ENCODE results near the gene PXDC1.
A peak's percentile ranks its signal among the peaks of the same experiment; 100 is the strongest.

Gene PXDC1

DNA sequence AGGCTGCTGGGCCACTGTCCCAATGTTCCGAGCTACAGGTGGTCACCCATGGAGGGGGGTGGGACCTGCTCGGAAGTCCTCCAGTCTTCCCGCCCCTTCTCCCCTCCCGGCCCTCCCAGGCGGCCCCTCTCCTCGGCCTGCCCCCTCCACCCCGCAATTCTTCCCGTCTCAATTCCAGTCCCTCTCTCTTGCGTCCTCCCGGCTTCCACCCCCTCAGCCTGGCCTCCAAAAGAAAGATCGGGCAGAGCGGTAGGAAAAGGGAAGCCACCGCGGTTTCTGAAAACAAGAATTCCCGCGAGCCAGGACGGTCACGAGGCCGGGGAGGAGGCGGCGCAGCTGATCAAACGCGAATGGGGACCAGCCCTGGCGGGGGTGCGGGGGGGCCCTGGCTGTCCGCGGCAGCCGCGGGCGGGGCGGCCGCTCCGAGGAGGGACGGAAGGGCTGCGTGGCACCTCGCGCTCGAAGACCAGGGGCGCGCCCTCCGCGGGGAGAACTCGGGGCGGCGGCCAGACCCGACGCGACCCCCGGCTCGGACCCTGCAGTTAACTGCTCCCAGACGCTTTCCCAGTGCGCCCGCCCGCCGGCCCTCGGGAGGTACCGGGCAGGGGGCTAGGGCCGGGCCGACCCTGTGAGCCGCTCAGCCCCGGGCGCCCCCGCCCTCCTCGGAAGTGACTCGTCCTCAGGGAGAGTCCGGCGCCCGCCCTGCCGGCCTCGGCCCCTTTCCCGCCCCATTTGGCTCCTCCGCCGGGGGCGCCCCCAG is 1.0 kb downstream of the PXDC1 start:
- ATAC-seq (replicated peaks) (peak; percentile 2 to 12), DNase-seq (no peak)
- H3K4me3 Mint-ChIP-seq: peak overlapping the region; percentile 85 to 87
- peaks cover 46 to 56% of the 10 kb centered on the region in 2 donors for H3K4me1 Mint-ChIP-seq
- H3K27ac Mint-ChIP-seq: peak overlapping the region; percentile 96
- H3K27me3 Mint-ChIP-seq: peaks cover 0 to 8% of the 10 kb centered on the region in 2 donors
- H3K9me3 Mint-ChIP-seq: no peaks in the 10 kb centered on the region
- peaks cover 9 to 29% of the 10 kb centered on the region in 2 donors for H3K36me3 Mint-ChIP-seq

DNA sequence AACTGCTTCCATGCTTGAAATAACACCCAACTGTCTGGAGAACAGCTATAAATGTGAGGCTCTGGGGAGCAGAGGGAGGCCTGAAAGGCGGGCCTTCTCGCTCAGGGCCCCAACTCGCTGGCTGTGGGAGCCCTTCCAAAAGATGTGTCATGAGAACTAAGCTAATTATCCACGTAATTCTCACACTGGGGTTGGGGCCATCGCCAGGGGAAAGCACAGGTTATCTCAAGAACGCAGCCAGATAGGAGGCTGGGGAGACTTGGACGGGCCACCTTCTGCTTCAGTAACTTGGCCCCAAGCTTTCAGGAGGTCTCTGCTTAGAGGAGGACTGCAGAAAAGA is 1.6 kb downstream of the PXDC1 start:
- H3K27me3 Mint-ChIP-seq: peaks cover 0 to 8% of the 10 kb centered on the region in 2 donors

GRCh38 chr6:3749067-3749841 is 2.3 kb downstream of the PXDC1 start:
- DNase-seq: no peak
- H3K4me1 Mint-ChIP-seq: peaks cover 48 to 62% of the 10 kb centered on the region in 2 donors

More for the DNA sequence above, 1.6 kb downstream of the PXDC1 start:
- peak overlapping the region; percentile 85 to 87 for H3K4me3 Mint-ChIP-seq
- no peaks in the 10 kb centered on the region for H3K9me3 Mint-ChIP-seq
- ATAC-seq (replicated peaks) (no peak), DNase-seq (no peak)
- peaks cover 48 to 59% of the 10 kb centered on the region in 2 donors for H3K4me1 Mint-ChIP-seq
- peaks cover 10 to 30% of the 10 kb centered on the region in 2 donors for H3K36me3 Mint-ChIP-seq
- H3K27ac Mint-ChIP-seq: peak overlapping the region; percentile 96

GRCh38 chr6:3748208-3749066 is 3.1 kb downstream of the PXDC1 start:
- ATAC-seq (replicated peaks) (no peak), DNase-seq (no peak)
- Mint-ChIP-seq H3K27me3 (peaks cover 0 to 3% of the 10 kb centered on the region in 2 donors), H3K27ac (peak overlapping the region; percentile 43), H3K36me3 (peaks cover 14 to 34% of the 10 kb centered on the region in 2 donors), H3K4me3 (peak overlapping the region; percentile 85 to 87), H3K9me3 (no peaks in the 10 kb centered on the region), H3K4me1 (peaks cover 56 to 70% of the 10 kb centered on the region in 2 donors)

More at GRCh38 chr6:3749067-3749841, 2.3 kb downstream of the PXDC1 start:
- no peak for ATAC-seq (replicated peaks)
- H3K27me3 Mint-ChIP-seq: peaks cover 0 to 8% of the 10 kb centered on the region in 2 donors
- H3K9me3 Mint-ChIP-seq: no peaks in the 10 kb centered on the region
- H3K4me3 Mint-ChIP-seq: peak overlapping the region; percentile 85 to 87
- peaks cover 10 to 31% of the 10 kb centered on the region in 2 donors for H3K36me3 Mint-ChIP-seq
- H3K27ac Mint-ChIP-seq: peak overlapping the region; percentile 96

- H3K4me1 Mint-ChIP-seq: peaks cover 57 to 76% of the 10 kb centered on the region in 2 donors
- peak overlapping the region; percentile 68 to 74 for H3K4me3 Mint-ChIP-seq
- DNase-seq (no peak), ATAC-seq (replicated peaks) (no peak)
- peaks cover 14 to 38% of the 10 kb centered on the region in 2 donors for H3K36me3 Mint-ChIP-seq
- no peaks in the 10 kb centered on the region for H3K9me3 Mint-ChIP-seq
- peak overlapping the region; percentile 91 for H3K27ac Mint-ChIP-seq
- no peaks in the 10 kb centered on the region for H3K27me3 Mint-ChIP-seq
Measured at GRCh38 chr6:3747100-3747737, 4.3 kb downstream of the PXDC1 start.

GRCh38 chr6:3746696-3747095 is 4.8 kb downstream of the PXDC1 start:
- H3K4me1 Mint-ChIP-seq: peaks cover 57 to 79% of the 10 kb centered on the region in 2 donors
- H3K4me3 Mint-ChIP-seq: peak overlapping the region; percentile 68 to 74
- peak overlapping the region; percentile 91 for H3K27ac Mint-ChIP-seq
- H3K27me3 Mint-ChIP-seq: no peaks in the 10 kb centered on the region
- H3K36me3 Mint-ChIP-seq: peaks cover 15 to 42% of the 10 kb centered on the region in 2 donors
- ATAC-seq (replicated peaks): no peak
- no peaks in the 10 kb centered on the region for H3K9me3 Mint-ChIP-seq
- DNase-seq: no peak

DNA sequence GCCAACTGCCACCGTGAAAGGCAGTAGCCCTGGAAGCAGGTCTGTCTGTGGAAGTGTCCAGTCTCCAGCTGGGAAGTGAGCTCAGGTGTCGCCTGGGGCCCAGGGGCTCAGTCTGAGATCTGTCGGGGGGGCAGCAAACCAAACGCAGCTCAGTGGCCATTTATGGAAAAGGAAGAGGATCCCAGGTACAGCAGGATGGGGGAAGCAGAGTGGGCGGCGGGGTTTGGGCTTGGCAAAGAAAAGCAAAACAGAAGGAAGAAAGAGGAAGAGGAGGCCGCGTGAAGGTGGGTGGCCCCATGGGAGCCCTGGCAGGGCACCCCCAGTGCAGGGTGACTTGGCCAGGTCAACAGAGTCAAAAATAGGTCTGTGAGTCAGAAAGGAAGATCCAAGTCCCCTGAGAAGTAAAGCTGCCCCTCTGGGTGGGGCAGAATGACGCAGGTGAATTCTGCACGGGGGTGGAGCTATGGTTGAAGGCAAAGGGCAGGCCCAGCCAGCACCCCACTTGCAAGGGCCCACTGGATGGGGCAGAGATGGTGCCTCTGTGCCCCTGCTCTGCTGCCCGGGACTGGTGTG is 5.3 kb downstream of the PXDC1 start:
- Mint-ChIP-seq H3K27me3 (no peaks in the 10 kb centered on the region), H3K4me1 (peaks cover 57 to 79% of the 10 kb centered on the region in 2 donors)
- ATAC-seq (replicated peaks): peak; percentile 84 to 86

DNA sequence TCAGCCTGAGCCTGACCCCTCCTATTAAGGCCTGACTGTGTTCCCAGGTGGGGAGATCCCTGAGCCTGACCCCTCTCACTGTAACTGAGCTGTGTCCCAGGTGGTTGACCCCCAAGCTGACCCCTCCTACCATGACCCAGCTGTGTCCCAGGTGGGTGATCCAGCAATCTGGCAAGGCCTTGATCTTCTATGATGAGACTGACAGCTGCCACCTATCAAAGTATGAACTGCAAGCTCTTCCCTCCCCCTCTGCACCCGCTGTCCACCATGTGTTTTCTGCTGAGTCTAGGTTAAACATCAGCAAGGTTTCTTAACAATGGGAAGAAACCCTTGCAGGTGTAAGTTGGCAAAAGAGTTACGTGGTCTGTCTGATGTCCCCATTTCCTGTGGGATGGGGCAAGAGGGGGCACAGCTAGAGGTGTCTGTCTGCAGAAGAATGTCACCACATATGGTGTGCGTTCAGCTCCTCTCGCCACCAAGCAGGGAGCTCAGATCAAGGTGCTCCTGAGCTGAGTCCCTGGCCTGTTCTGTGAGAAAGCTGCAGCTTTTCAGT is 5.9 kb downstream of the PXDC1 start:
- H3K27me3 Mint-ChIP-seq: no peaks in the 10 kb centered on the region
- no peaks in the 10 kb centered on the region for H3K9me3 Mint-ChIP-seq
- peaks cover 22 to 51% of the 10 kb centered on the region in 2 donors for H3K36me3 Mint-ChIP-seq
- peak in 1 of 2 donors; percentile 7 for ATAC-seq (replicated peaks)
- peaks cover 57 to 79% of the 10 kb centered on the region in 2 donors for H3K4me1 Mint-ChIP-seq
- DNase-seq: no peak
- H3K4me3 Mint-ChIP-seq: peak overlapping the region; percentile 68 to 74
- H3K27ac Mint-ChIP-seq: peak overlapping the region; percentile 91

More for the DNA sequence above, 5.3 kb downstream of the PXDC1 start:
- H3K36me3 Mint-ChIP-seq: peaks cover 17 to 46% of the 10 kb centered on the region in 2 donors
- peak overlapping the region; percentile 68 to 74 for H3K4me3 Mint-ChIP-seq
- no peaks in the 10 kb centered on the region for H3K9me3 Mint-ChIP-seq
- H3K27ac Mint-ChIP-seq: peak overlapping the region; percentile 91
- DNase-seq: peak; percentile 84

- ATAC-seq (replicated peaks) (no peak), DNase-seq (no peak)
- Mint-ChIP-seq H3K4me3 (no peak overlapping the region), H3K4me1 (peaks cover 54 to 74% of the 10 kb centered on the region in 2 donors), H3K36me3 (peaks cover 23 to 55% of the 10 kb centered on the region in 2 donors), H3K27ac (no peak overlapping the region), H3K9me3 (no peaks in the 10 kb centered on the region), H3K27me3 (no peaks in the 10 kb centered on the region)
Measured at GRCh38 chr6:3744901-3745470, 6.5 kb downstream of the PXDC1 start.

- peaks cover 23 to 51% of the 10 kb centered on the region in 2 donors for H3K36me3 Mint-ChIP-seq
- H3K4me1 Mint-ChIP-seq: peaks cover 49 to 67% of the 10 kb centered on the region in 2 donors
- no peaks in the 10 kb centered on the region for H3K27me3 Mint-ChIP-seq
- no peaks in the 10 kb centered on the region for H3K9me3 Mint-ChIP-seq
- peak overlapping the region; percentile 70 for H3K27ac Mint-ChIP-seq
- DNase-seq: no peak
- no peak for ATAC-seq (replicated peaks)
- peak overlapping the region in 1 of 2 donors; percentile 39 for H3K4me3 Mint-ChIP-seq
Measured at GRCh38 chr6:3744211-3744900, 7.2 kb downstream of the PXDC1 start.

- Mint-ChIP-seq H3K36me3 (peaks cover 23 to 46% of the 10 kb centered on the region in 2 donors), H3K4me1 (peaks cover 44 to 59% of the 10 kb centered on the region in 2 donors), H3K4me3 (peak overlapping the region; percentile 36 to 39), H3K9me3 (no peaks in the 10 kb centered on the region), H3K27ac (no peak overlapping the region), H3K27me3 (no peaks in the 10 kb centered on the region)
- DNase-seq (no peak), ATAC-seq (replicated peaks) (no peak)
Measured at GRCh38 chr6:3743541-3743940, 8.0 kb downstream of the PXDC1 start.
